Bone marrow (tissue), 2 donors: Measurements from ENCODE around the gene SPG21.

Experiments
- DNase-seq, 2 donors: peaks; one replicate each; lab custom pipeline; 2025; lab: John Stamatoyannopoulos, UW

SPG21 gene

DNA sequence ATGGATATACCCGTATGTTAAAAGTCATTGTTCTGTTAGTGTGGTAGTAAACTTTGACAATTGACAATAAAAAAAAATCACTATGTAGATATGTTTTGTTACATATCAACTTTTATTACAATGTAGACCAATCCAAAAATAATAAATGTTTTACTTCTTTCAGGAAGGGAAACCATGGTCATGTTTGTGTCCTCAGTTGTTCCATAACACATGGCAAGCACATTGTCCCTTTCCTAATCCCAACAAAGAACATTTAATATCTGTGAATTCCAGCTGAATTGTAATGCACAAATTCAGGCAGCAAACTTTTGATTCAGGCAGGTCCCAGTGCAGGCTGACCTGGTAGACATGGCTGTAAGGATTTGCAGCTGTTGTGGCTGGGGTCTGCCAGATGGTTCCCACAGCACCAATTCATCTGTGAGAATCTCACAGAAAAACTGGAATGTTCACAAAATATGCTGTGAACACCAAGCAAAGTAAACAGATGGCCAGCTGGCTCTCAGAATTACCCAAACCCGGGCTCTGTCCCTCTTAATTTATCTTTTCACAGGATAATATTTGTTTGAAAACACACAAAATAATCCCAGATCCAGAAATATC is 1.9 kb upstream of the SPG21 start:
- DNase-seq = no peak

- no peak for DNase-seq
Measured at GRCh38 chr15:64990168-64990470, 405 bp upstream of the SPG21 start.

DNA sequence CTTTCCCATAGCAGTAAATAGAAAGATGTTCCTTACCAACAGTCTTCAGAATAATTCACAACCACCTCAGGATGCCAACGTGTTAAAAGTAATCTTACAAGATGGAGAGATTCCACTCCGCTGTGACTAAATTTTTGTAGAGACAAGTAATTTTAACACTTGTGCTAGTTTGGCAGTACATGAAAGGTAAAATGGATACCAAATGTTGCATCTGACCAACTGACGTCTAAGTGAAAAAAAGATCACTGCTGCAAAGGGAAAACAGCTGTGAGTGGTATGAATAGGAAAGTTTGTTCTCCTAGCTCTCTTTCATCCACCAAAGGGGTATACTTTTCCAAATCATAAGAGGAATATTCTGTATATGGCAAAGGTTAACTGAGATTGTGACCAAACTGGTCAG is 2.6 kb downstream of the SPG21 start:
- no peak for DNase-seq

- no peak for DNase-seq
Measured at GRCh38 chr15:64985366-64986033, 4.2 kb downstream of the SPG21 start.

DNA sequence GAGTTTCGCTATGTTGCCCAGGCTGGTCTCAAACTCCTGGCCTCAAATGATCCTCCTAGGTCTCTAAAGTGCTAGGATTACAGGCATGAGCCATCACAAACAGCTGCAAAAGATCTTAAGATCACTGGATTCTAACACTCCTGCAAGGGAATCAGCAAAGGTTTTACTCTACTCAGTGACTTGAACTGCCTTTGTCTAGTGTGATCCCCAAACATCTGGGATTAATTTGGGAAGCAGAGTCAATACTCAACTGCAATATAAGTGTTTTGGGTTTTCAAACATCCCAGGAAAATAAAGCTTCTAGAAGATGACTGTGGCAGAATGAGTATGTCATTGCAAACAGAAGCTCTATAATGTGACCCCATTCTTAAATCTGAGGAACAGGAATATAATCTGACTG is 7.2 kb downstream of the SPG21 start:
- no peak for DNase-seq

GRCh38 chr15:64981812-64982431 is 7.8 kb downstream of the SPG21 start:
- no peak for DNase-seq

- DNase-seq = no peak
Measured at GRCh38 chr15:64979252-64979710, 10.4 kb downstream of the SPG21 start.

DNA sequence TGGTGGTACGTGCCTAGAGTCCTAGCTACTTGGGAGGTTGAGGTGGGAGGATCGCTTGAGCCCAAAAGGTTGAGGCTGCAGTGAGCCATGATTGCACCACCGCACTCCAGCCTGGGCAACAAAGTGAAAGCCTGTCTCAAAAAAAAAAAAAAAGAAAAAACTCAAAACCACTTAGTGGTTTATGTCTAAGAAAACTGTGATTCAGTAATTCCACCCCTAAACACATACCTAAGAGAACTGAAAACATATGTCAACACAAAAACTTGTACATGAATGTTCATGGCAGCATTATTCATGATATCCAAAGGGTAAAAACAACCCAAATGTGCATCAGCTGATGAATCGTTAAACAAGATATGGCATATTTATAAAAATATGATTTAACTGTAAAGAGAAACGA is 14.3 kb downstream of the SPG21 start:
- no peak for DNase-seq

GRCh38 chr15:64970698-64971097 is 19.0 kb downstream of the SPG21 start:
- no peak for DNase-seq

DNA sequence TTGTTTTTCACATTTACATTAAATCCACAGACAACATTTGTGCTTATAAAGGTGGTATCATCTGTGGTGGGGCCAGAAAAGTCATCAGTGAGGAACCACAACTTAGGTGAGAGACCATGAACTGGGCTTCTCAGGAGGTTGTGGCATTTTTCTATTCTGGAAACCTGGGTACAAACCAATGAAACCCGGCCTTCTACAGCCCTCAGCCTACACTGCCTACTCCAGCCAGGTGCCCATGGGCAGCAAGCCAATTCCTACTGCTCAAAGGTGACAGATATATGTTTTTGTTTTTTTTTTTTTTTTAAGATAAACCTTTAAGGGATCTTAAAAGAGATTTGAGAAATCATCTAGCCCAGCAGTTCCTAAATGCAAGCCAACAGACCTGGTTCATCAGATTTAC is 20.3 kb downstream of the SPG21 start:
- DNase-seq = no peak

DNA sequence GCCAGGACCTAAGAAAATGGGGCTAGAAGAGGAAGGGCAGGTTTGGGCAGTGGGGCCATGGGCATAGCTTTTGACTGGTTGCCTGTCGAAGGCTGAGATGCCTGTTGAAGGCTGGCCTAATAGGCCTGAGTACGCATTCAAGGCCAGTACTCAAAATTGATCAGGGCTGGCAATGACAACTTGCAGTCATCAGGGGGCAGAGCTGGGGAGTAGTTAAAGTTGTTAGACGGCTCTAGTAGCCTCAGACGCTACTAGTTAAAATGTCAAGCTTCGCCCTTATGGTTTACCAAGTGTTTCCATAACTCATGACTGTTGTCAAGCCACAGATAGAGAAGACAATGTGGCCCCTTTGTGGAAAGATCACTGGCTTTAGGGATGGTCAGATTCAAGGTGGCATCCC is 28.7 kb downstream of the SPG21 start:
- DNase-seq = no peak

DNA sequence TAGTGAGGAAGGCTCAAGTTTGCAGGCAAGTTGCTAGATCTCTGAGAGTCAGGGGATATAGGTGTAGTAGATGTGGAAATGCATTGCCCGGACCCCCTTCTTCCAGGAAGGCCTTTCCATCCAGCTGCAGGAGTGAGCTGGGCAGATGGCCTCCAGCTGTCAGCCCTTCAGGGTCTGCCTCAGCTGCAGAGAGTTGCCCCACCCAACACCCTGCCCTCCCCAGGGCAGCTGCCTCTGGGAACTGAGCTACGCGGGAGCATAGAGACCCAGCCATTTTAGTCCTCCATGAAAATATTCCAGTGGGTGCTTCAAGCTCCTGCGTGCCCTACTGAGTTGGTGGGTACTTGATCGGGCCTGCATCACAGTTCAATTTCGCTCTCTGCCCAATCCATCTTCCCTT is 29.6 kb downstream of the SPG21 start:
- DNase-seq = no peak

GRCh38 chr15:64959128-64959527 is 30.6 kb downstream of the SPG21 start:
- no peak for DNase-seq

GRCh38 chr15:64954395-64954794 is 35.3 kb downstream of the SPG21 start:
- no peak for DNase-seq

GRCh38 chr15:64951777-64952418 is 37.8 kb downstream of the SPG21 start:
- no peak for DNase-seq

- DNase-seq = no peak
Measured at GRCh38 chr15:64950888-64951287, 38.8 kb downstream of the SPG21 start.

- no peak for DNase-seq
Measured at GRCh38 chr15:64949383-64950186, 40.1 kb downstream of the SPG21 start.

DNA sequence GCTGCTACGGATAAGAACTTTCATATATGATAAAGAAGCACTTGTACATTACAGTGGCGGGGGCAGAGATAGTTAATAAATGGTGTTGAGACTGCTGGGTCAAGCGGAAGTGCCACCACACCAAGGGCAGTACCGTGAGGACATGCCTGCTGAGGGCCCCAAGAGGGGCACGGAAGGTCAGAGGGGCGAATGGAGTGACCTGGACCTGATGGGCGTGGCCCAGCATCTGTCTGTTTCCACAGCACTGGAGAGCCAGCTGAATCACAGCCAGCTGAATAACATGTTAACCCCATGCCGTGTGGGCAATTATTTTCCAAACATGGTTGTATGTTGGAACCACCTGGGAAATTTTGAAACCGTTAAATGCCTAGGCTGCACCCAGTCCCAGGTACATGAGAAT is 40.8 kb downstream of the SPG21 start:
- DNase-seq = no peak

DNA sequence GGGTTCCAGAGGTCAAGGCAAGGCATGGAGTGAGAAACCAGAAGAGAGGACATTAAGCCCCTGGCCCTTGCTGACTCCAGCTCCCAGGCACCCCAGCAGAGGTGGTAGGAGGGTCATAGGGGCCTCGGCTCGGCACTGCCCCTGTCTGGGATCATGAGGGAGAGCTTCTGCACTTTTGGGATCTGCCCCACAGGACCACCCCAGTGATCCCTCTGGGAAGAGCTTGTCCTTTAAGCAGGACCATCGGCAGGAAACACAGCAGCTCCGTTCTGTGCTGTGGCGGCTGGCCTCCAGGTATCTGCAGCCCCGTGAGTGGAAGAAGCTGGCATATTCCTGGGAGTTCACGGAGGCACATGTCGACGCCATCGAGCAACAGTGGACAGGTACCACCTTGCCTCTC is 42.5 kb downstream of the SPG21 start:
- DNase-seq = no peak

DNA sequence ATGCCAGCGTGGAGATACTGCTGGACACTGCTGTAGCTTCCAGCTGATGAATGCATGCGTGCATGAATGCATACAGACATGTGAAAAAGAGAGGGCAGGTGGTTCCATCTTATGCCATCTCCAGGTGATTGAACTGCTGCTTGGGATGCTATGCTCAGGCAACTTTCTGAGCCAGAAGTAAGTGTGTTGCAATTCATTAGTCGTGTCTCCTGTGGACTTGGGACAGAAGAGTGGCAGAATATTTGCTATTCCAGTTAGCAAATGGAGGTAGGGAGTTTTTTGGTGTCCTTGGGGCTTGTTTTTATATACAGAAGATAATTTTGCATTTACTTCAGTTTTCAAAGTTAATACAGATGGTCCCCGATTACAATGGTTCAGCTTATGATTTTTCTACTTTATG is 44.8 kb downstream of the SPG21 start:
- DNase-seq = no peak

- no peak for DNase-seq
Measured at GRCh38 chr15:64943512-64944225, 46.0 kb downstream of the SPG21 start.

DNA sequence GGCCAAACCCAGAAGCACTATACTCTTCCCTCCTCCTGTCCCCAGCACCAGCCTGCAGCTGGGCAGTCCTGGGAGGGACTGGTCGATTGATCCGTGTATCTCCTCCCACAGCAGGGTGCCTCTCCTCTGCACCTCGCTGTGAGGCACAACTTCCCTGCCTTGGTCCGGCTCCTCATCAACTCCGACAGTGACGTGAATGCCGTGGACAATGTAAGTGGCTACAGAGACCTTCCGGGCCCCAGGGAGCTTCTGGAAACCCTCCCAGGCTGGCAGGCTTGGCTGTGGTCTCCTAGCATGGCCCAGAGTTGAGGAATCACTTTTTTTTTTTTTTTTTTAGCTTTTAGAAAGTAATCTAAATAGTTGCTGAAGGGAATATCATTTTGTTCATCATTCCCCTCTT is 47.4 kb downstream of the SPG21 start:
- no peak for DNase-seq
